ENCODE results near the gene ENOX1. TPM values are rescaled to one million over a fixed set of nuclear protein-coding genes. Genes with fewer than 3 reads are reported as not detected.

ENOX1 gene
- total and polyA plus RNA-seq, 9 of the 15 experiments (the other 6 are each of a cell fraction or from before 2014, with no cell fraction given): not detected

- TF ChIP-seq AFF1 (IDR thresholded peaks at IDR 0.05; ENCODE audit: low read depth in 1 of 2, partially characterized antibody in 2 of 2) (no peak), LARP7 (IDR thresholded peaks at IDR 0.05) (no peak), CXXC5 (CRISPR knock-in tag; IDR thresholded peaks at IDR 0.05) (no peak), ZNF140 (CRISPR knock-in tag; IDR thresholded peaks at IDR 0.05) (no peak)
Measured at GRCh38 chr13:43669964-43670363, 116.8 kb downstream of the ENOX1 start (continued).

GRCh38 chr13:43669101-43669500 lies 117.7 kb downstream of the ENOX1 start:
- Histone ChIP-seq H3K4me1 (replicated peaks in 1 of 2; ENCODE audit: control insufficient read depth in 2 of 2, insufficient read depth in 2 of 2, low read length in 2 of 2) (no peaks in the 10 kb centered on the region), H4K20me1 (replicated peaks; ENCODE audit: control insufficient read depth, insufficient read depth, low read length) (no peaks in the 10 kb centered on the region), H3K9ac (ENCODE audit: insufficient read depth in 1 of 2, low read depth in 2 of 2, low read length in 2 of 2) (no peak overlapping the region), H3K27me3 (ENCODE audit: control insufficient read depth in 2 of 2, insufficient read depth in 2 of 2, low read length in 2 of 2) (no peaks in the 10 kb centered on the region), H3K4me3 (no peak overlapping the region), H2AFZ (ENCODE audit: low read depth, low read length) (no peak overlapping the region), H3K9me1 (ENCODE audit: control insufficient read depth, insufficient read depth, low read length) (no peaks in the 10 kb centered on the region), H3K36me3 (ENCODE audit: control insufficient read depth, insufficient read depth, low read length) (no peaks in the 10 kb centered on the region), H3K4me2 (ENCODE audit: insufficient read depth, low read length) (no peak overlapping the region), H3K27ac (ENCODE audit: extremely low read depth, low read depth, low read length) (no peak overlapping the region), H3K79me2 (ENCODE audit: control insufficient read depth, insufficient read depth, low read length) (no peaks in the 10 kb centered on the region), H3K9me3 (replicated peaks; ENCODE audit: control insufficient read depth, insufficient read depth, low read depth, low read length) (no peaks in the 10 kb centered on the region)
- WGBS (ENCODE audit: insufficient coverage, low coverage, missing lambda C conversion rate): no CpG with 5 or more reads among the region's 1 CpG
- no peak for ATAC-seq
- POLR2A ChIA-PET: no interaction called here
- no peak for DNase-seq (ENCODE audit: extremely low read depth in 1 of 4, low spot score in 3 of 4)
- FAIRE-seq: no peak
- in situ Hi-C loops (cut with MboI) (no loop called here), intact Hi-C loops (cut with micrococcal nuclease) (no loop called here)
- CTCF ChIA-PET (ENCODE audit: low intra/inter-chr PET ratio): no interaction called here
- no TSS peak for BruUV-seq (replicated peaks)
- TF ChIP-seq ESRRB (CRISPR knock-in tag; IDR thresholded peaks at IDR 0.05; ENCODE audit: borderline replicate concordance): no peak
- no peak for TF ChIP-seq THAP12 (CRISPR knock-in tag; IDR thresholded peaks at IDR 0.05)
- TF ChIP-seq ZNF277 (CRISPR knock-in tag; IDR thresholded peaks at IDR 0.05; ENCODE audit: borderline replicate concordance): no peak
- no peak for TF ChIP-seq RBBP5 (IDR thresholded peaks at IDR 0.05; ENCODE audit: borderline replicate concordance, insufficient read depth, low read length, poor library complexity, severe bottlenecking)
- no peak for TF ChIP-seq NONO (IDR thresholded peaks at IDR 0.05; ENCODE audit: low read depth in 2 of 2, low read length in 1 of 2)
- no peak for TF ChIP-seq PHB2 (IDR thresholded peaks at IDR 0.05; ENCODE audit: low read depth)
- TF ChIP-seq GTF2F1 (IDR thresholded peaks at IDR 0.05; ENCODE audit: low read depth, low read length): no peak
- TF ChIP-seq ZNF175 (CRISPR knock-in tag; IDR thresholded peaks at IDR 0.05; ENCODE audit: low read depth): no peak
- TF ChIP-seq KDM5B (IDR thresholded peaks at IDR 0.05; ENCODE audit: insufficient replicate concordance, low read depth, low read length): no peak
- TF ChIP-seq ZNF174 (CRISPR knock-in tag; IDR thresholded peaks at IDR 0.05): no peak
